Mucosa of gallbladder (tissue), 1 donor: Measurements from ENCODE around the gene POMGNT1. TPM values are rescaled to one million over a fixed set of nuclear protein-coding genes. Genes with fewer than 3 reads are reported as not detected.
"Not testable (repeated sequence)": the region's sequence is repeated elsewhere in the genome, so short reads cannot be mapped to it uniquely, and the experiment has no call there.

Source experiments
- DNase-seq: peaks from one replicate; pipeline ENCODE4 v3.0.0-alpha.2; 2020; ENCODE audit warnings: low spot score
- total RNA-seq: library from RNA; stranded (reverse); gene quantifications from one replicate; pipeline ENCODE4 v1.2.1, GENCODE V29; 2021
- donor health status: DM: no; HTN: no; CAD: no.

Gene POMGNT1
- 83.3 TPM for total RNA-seq

- peak; percentile 42 for DNase-seq
These were observed at the start of gene POMGNT1 for GRCh38 chr1:46197964-46198811. Gene POMGNT1, minus strand, starts transcription at chr1:46198434. Its CDS starts 613 bp downstream, at chr1:46197821.

- DNase-seq, result peak; percentile 99
These were observed 49.3 kb upstream of the POMGNT1 start, which contains the start of gene RAD54L for GRCh38 chr1:46247436-46248121. Gene RAD54L, plus strand, starts transcription at chr1:46247763. Its CDS starts 643 bp downstream, at chr1:46248406.

- peak; percentile 36 for DNase-seq
These were observed 48.6 kb upstream of the POMGNT1 start for GRCh38 chr1:46246548-46247435.

GRCh38 chr1:46246136-46246535, 47.9 kb upstream of the POMGNT1 start:
- DNase-seq, result not testable (repeated sequence)

- no peak for DNase-seq
These were observed 46.6 kb upstream of the POMGNT1 start for GRCh38 chr1:46244656-46245371.

- DNase-seq, result not testable (repeated sequence)
These were observed 45.6 kb upstream of the POMGNT1 start for GRCh38 chr1:46243831-46244230.

- DNase-seq, result no peak
These were observed 44.7 kb upstream of the POMGNT1 start for GRCh38 chr1:46242918-46243317.

GRCh38 chr1:46241733-46242132, 43.5 kb upstream of the POMGNT1 start:
- DNase-seq, result not testable (repeated sequence)

- not testable (repeated sequence) for DNase-seq
These were observed 40.6 kb upstream of the POMGNT1 start for GRCh38 chr1:46238865-46239264.

GRCh38 chr1:46236882-46237281, 38.6 kb upstream of the POMGNT1 start:
- DNase-seq, result no peak

- DNase-seq, result not testable (repeated sequence)
These were observed 33.0 kb upstream of the POMGNT1 start for GRCh38 chr1:46231231-46231630.

GRCh38 chr1:46224966-46225365, 26.7 kb upstream of the POMGNT1 start:
- no peak for DNase-seq

- peak; percentile 74 for DNase-seq
These were observed 25.3 kb upstream of the POMGNT1 start for GRCh38 chr1:46223472-46223943.

- not testable (repeated sequence) for DNase-seq
These were observed 24.8 kb upstream of the POMGNT1 start for GRCh38 chr1:46223055-46223454.

- no peak for DNase-seq
These were observed 23.5 kb upstream of the POMGNT1 start for GRCh38 chr1:46221749-46222148.

- DNase-seq, result no peak
These were observed 22.6 kb upstream of the POMGNT1 start for GRCh38 chr1:46220808-46221207.

GRCh38 chr1:46219551-46220520, 21.6 kb upstream of the POMGNT1 start:
- DNase-seq, result no peak

- no peak for DNase-seq
These were observed 20.2 kb upstream of the POMGNT1 start for GRCh38 chr1:46218443-46218842.

GRCh38 chr1:46215504-46215903, 17.3 kb upstream of the POMGNT1 start:
- DNase-seq, result no peak

GRCh38 chr1:46211051-46211450, 12.8 kb upstream of the POMGNT1 start:
- no peak for DNase-seq
